Measurements from ENCODE around the gene TRIM10.

Gene TRIM10

DNA sequence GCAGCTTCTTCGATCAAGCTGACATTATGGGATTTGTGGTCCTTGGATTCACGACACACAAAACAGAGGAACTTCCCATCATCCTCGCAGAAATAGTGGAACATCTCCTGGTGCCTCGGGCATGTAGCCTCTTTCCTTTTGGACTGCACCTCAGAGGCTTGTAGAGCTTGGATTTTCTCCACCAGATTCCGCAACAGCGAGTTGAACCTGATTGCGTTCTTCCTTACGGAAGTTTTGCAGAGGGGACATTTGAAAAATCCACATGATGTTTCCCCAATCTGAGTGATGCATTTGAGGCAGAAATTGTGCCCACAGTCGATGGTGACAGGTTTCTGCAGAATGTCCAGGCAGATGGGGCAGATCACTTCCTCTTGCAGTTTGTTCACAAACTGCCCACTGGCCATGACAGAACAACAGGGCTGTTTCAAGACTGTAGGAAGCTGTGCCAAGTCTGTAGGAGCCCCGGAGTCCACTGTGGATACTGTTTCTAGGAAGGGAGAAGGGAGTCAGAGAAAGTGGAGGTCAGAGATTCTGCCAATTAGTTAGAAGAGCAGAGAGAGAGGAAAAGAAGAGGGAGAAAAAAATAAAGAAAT, 48.5 kb downstream of the TRIM10 start:
- peaks cover 7% of the 10 kb centered on the region for H3K27me3 ChIP-seq (replicated peaks; ENCODE audit: control insufficient read depth, insufficient read depth, low read length, poor library complexity, severe bottlenecking)
- H3K4me3 ChIP-seq (ENCODE audit: insufficient read depth, low read depth, low read length, poor library complexity, severe bottlenecking), result no peak overlapping the region
- no peak for DNase-seq

DNA sequence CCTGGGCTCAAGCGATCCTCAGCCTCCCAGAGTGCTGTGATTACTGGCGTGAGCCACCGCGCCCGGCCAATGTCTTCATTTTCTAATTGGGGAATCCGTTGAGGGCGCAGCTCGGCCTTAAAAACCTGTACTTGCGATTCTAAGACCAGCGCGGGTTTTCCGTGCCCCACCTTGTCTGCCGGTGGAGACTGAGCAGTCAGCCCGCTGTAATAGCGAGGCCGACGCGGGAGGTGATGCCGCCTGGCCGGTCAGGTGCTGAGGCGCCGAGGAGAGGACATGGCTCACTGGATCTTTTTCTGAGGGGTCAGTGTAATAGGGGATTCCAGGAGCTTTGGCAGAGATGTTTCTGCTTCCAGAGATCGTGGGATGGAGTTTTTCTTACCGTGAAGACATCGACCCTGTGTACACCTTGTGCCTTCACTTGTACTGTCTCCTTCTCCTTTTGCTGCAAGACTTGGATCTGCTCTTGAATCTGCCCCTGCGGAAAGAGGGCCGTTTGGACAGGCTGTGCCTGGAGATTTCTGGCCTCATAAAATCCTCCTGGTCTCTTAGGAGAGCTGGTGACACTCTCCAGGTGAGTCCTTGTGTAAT, 49.6 kb downstream of the TRIM10 start:
- Histone ChIP-seq H3K4me1 (ENCODE audit: control insufficient read depth, insufficient read depth, low read length, poor library complexity, severe bottlenecking) (no peaks in the 10 kb centered on the region), H3K36me3 (ENCODE audit: control insufficient read depth, insufficient read depth, low read length) (no peaks in the 10 kb centered on the region), H3K27me3 (replicated peaks; ENCODE audit: control insufficient read depth, insufficient read depth, low read length, poor library complexity, severe bottlenecking) (peaks cover 7% of the 10 kb centered on the region), H3K4me3 (ENCODE audit: insufficient read depth, low read depth, low read length, poor library complexity, severe bottlenecking) (no peak overlapping the region), H3K27ac (ENCODE audit: insufficient read depth, low read length, poor library complexity, severe bottlenecking) (no peak overlapping the region), H3K9me3 (ENCODE audit: control insufficient read depth, low read length) (no peaks in the 10 kb centered on the region)
- no peak for DNase-seq

More for the DNA sequence above, 48.5 kb downstream of the TRIM10 start:
- no peaks in the 10 kb centered on the region for H3K9me3 ChIP-seq (ENCODE audit: control insufficient read depth, low read length)
- H3K36me3 ChIP-seq (ENCODE audit: control insufficient read depth, insufficient read depth, low read length), result no peaks in the 10 kb centered on the region
- no peaks in the 10 kb centered on the region for H3K4me1 ChIP-seq (ENCODE audit: control insufficient read depth, insufficient read depth, low read length, poor library complexity, severe bottlenecking)
- no peak overlapping the region for H3K27ac ChIP-seq (ENCODE audit: insufficient read depth, low read length, poor library complexity, severe bottlenecking)

DNA sequence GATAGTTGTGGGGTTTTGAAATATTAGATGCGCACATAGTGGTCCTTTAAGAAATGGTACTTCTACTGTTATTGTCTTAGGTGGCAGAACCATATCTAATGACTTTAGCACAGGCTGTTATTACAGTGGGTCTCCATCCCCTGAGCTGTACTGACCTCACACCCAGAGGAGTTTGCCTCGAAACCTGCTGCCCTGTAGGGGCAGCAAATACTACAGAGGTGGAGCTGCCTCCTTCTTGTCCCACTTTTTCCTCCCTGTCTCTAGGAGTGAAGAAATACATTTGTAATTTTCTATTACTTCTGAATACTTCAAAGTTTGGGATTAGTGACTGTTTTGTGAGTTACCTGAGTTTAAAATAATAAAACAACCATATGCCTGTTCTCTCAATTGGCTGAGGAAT, 56.4 kb downstream of the TRIM10 start:
- no peaks in the 10 kb centered on the region for H3K36me3 ChIP-seq (ENCODE audit: control insufficient read depth, insufficient read depth, low read length)
- peaks cover 35% of the 10 kb centered on the region for H3K4me1 ChIP-seq (ENCODE audit: control insufficient read depth, insufficient read depth, low read length, poor library complexity, severe bottlenecking)
- DNase-seq, result no peak
- no peak overlapping the region for H3K4me3 ChIP-seq (ENCODE audit: insufficient read depth, low read depth, low read length, poor library complexity, severe bottlenecking)
- H3K9me3 ChIP-seq (ENCODE audit: control insufficient read depth, low read length), result no peaks in the 10 kb centered on the region
- no peak overlapping the region for H3K27ac ChIP-seq (ENCODE audit: insufficient read depth, low read length, poor library complexity, severe bottlenecking)
- H3K27me3 ChIP-seq (replicated peaks; ENCODE audit: control insufficient read depth, insufficient read depth, low read length, poor library complexity, severe bottlenecking), result peaks cover 7% of the 10 kb centered on the region

GRCh38 chr6:30103872-30104179, 57.2 kb downstream of the TRIM10 start:
- Histone ChIP-seq H3K9me3 (ENCODE audit: control insufficient read depth, low read length) (no peaks in the 10 kb centered on the region), H3K4me1 (ENCODE audit: control insufficient read depth, insufficient read depth, low read length, poor library complexity, severe bottlenecking) (peaks cover 35% of the 10 kb centered on the region), H3K27ac (ENCODE audit: insufficient read depth, low read length, poor library complexity, severe bottlenecking) (no peak overlapping the region), H3K27me3 (replicated peaks; ENCODE audit: control insufficient read depth, insufficient read depth, low read length, poor library complexity, severe bottlenecking) (peaks cover 10% of the 10 kb centered on the region), H3K36me3 (ENCODE audit: control insufficient read depth, insufficient read depth, low read length) (no peaks in the 10 kb centered on the region), H3K4me3 (ENCODE audit: insufficient read depth, low read depth, low read length, poor library complexity, severe bottlenecking) (peak overlapping the region; percentile 57)
- DNase-seq, result no peak

GRCh38 chr6:30102970-30103871, 57.8 kb downstream of the TRIM10 start:
- Histone ChIP-seq H3K4me3 (ENCODE audit: insufficient read depth, low read depth, low read length, poor library complexity, severe bottlenecking) (peak overlapping the region; percentile 57), H3K9me3 (ENCODE audit: control insufficient read depth, low read length) (no peaks in the 10 kb centered on the region), H3K4me1 (ENCODE audit: control insufficient read depth, insufficient read depth, low read length, poor library complexity, severe bottlenecking) (peaks cover 35% of the 10 kb centered on the region), H3K27ac (ENCODE audit: insufficient read depth, low read length, poor library complexity, severe bottlenecking) (no peak overlapping the region), H3K36me3 (ENCODE audit: control insufficient read depth, insufficient read depth, low read length) (no peaks in the 10 kb centered on the region), H3K27me3 (replicated peaks; ENCODE audit: control insufficient read depth, insufficient read depth, low read length, poor library complexity, severe bottlenecking) (peaks cover 10% of the 10 kb centered on the region)
- DNase-seq, result peak; percentile 64 to 76 (median 68)

DNA sequence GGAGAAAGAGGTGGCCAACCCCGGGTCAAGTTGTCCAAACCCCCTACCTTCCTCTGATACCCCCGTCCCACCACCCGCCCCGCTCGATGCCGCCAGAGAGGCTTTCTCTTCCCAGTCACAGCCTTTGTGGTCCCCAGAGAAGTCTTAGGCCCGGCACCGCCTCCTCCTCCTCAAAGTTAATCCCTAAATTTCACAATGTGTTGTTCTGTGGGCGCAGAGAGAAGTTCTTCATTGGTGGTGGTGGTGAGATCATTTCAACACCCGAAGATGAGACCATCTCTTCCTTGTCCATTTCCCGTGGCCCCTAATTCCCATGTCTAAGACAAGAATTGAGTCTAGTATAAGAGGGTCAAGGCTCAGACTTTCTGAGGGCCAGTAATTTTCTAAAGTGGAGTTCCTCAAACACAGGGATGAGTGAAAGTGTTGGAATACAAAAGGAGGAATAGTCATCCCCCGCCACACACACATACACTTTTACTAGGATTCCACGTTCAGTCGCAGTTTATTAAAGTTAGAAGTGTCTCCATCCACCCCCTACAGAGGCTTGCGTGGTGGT, 58.5 kb downstream of the TRIM10 start:
- H3K4me3 ChIP-seq (ENCODE audit: insufficient read depth, low read depth, low read length, poor library complexity, severe bottlenecking), result peak overlapping the region; percentile 46
- peaks cover 10% of the 10 kb centered on the region for H3K27me3 ChIP-seq (replicated peaks; ENCODE audit: control insufficient read depth, insufficient read depth, low read length, poor library complexity, severe bottlenecking)
- H3K36me3 ChIP-seq (ENCODE audit: control insufficient read depth, insufficient read depth, low read length), result no peaks in the 10 kb centered on the region
- H3K27ac ChIP-seq (ENCODE audit: insufficient read depth, low read length, poor library complexity, severe bottlenecking), result no peak overlapping the region
- DNase-seq, result no peak
- no peaks in the 10 kb centered on the region for H3K9me3 ChIP-seq (ENCODE audit: control insufficient read depth, low read length)
- H3K4me1 ChIP-seq (ENCODE audit: control insufficient read depth, insufficient read depth, low read length, poor library complexity, severe bottlenecking), result peaks cover 35% of the 10 kb centered on the region
